IMR-90 (cell line): Measurements from ENCODE around the gene STAU1. TPM values are rescaled to one million over a fixed set of nuclear protein-coding genes. Genes with fewer than 3 reads are reported as not detected.

ENCODE experiments used
- ATAC-seq: fragments of 200-7000 bp; cut with Tn5 transposase; 2 replicates; pipeline ENCODE4 v1.9.1; 2020; ENCODE audit warnings: low read depth, mild to moderate bottlenecking, moderate library complexity
- BruUV-seq: library from RNA; stranded (reverse); fragments of 400-500 nt; replicated peaks from 2 replicates; lab custom pipeline; 2021; lab: Mats Ljungman, UMichigan
- CTCF ChIA-PET: fragments of 300-600 bp; formaldehyde crosslinking; extraction: SDS; loops from one replicate; lab custom pipeline; 2021; ENCODE audit warnings: antibody characterized with exemption; lab: Yijun Ruan, JAX
- POLR2A ChIA-PET: fragments of 300-600 bp; sonication (Branson Sonifier 250); formaldehyde crosslinking; loops from one replicate; lab custom pipeline; 2022; ENCODE audit warnings: antibody characterized with exemption; ENCODE audit not compliant: unreplicated experiment; lab: Charles Lee
- DNase-seq: peaks from one replicate; pipeline ENCODE4 v3.0.0; 2013
- H2AFZ ChIP-seq: replicated peaks from 2 replicates; pipeline ENCODE3; 2013; ENCODE audit warnings: low read length, mild to moderate bottlenecking; ENCODE audit not compliant: poor library complexity
- H2AK5ac ChIP-seq: 2 replicates; pipeline ENCODE4 v1.6.1; 2013; ENCODE audit warnings: low read depth, low read length, inconsistent platforms
- H2AK9ac ChIP-seq: replicated peaks from 2 replicates; pipeline ENCODE3; 2013; ENCODE audit warnings: mild to moderate bottlenecking, low read depth, low read length, moderate library complexity; ENCODE audit not compliant: poor library complexity
- H2BK120ac ChIP-seq: 2 replicates; pipeline ENCODE4 v1.6.1; 2013; ENCODE audit warnings: low read depth, low read length, inconsistent platforms
- H2BK15ac ChIP-seq: 3 replicates; pipeline ENCODE4 v1.6.1; 2013; ENCODE audit warnings: low read depth, low read length, inconsistent platforms
- H2BK20ac ChIP-seq: 2 replicates; pipeline ENCODE4 v1.6.1; 2013; ENCODE audit warnings: low read depth, mild to moderate bottlenecking, inconsistent platforms, low read length, moderate library complexity
- H2BK5ac ChIP-seq: 2 replicates; pipeline ENCODE4 v1.6.1; 2013; ENCODE audit warnings: mild to moderate bottlenecking, low read depth, low read length, inconsistent platforms; ENCODE audit not compliant: poor library complexity, severe bottlenecking
- H3K14ac ChIP-seq: replicated peaks from 2 replicates; pipeline ENCODE4 v1.6.1; 2013; ENCODE audit warnings: low read depth, low read length, inconsistent platforms
- H3K18ac ChIP-seq: 2 replicates; pipeline ENCODE4 v1.6.1; 2013; ENCODE audit warnings: low read depth, low read length, control low read depth
- H3K23ac ChIP-seq: 2 replicates; pipeline ENCODE4 v1.6.1; 2013; ENCODE audit warnings: low read depth, low read length, inconsistent platforms
- H3K27ac ChIP-seq: 2 replicates; pipeline ENCODE4 v1.5.1; 2013; ENCODE audit warnings: mild to moderate bottlenecking, control low read depth, low read length; ENCODE audit not compliant: insufficient read depth
- H3K27me3 ChIP-seq: 2 replicates; pipeline ENCODE4 v1.6.1; 2013; ENCODE audit warnings: low read length; ENCODE audit not compliant: control insufficient read depth, insufficient read depth
- H3K36me3 ChIP-seq: 2 replicates; pipeline ENCODE4 v1.6.1; 2013; ENCODE audit warnings: low read length, mixed read lengths; ENCODE audit not compliant: control insufficient read depth, insufficient read depth
- H3K4ac ChIP-seq: 2 replicates; pipeline ENCODE4 v1.6.1; 2013; ENCODE audit warnings: low read depth, low read length, inconsistent platforms
- H3K4me1 ChIP-seq: 2 replicates; pipeline ENCODE4 v1.6.1; 2013; ENCODE audit warnings: low read length, mixed read lengths; ENCODE audit not compliant: control insufficient read depth, insufficient read depth
- H3K4me2 ChIP-seq: 2 replicates; pipeline ENCODE4 v1.6.1; 2013; ENCODE audit warnings: low read depth, mild to moderate bottlenecking, control low read depth, low read length, moderate library complexity
- H3K4me3 ChIP-seq: 2 replicates; pipeline ENCODE4 v1.5.1; 2013; ENCODE audit warnings: low read depth, mild to moderate bottlenecking, control low read depth, low read length, moderate library complexity; ENCODE audit not compliant: insufficient read depth
- H3K56ac ChIP-seq: 2 replicates; pipeline ENCODE4 v1.6.1; 2013; ENCODE audit warnings: low read length, inconsistent platforms; ENCODE audit not compliant: insufficient read depth; ENCODE audit errors: extremely low read depth
- H3K79me1 ChIP-seq, 2 experiments: 2 replicates each; pipeline ENCODE4 v1.6.1; 2013; ENCODE audit warnings: low read length in 2 of 2, inconsistent platforms in 1 of 2, low read depth in 1 of 2
- H3K9ac ChIP-seq: 2 replicates; pipeline ENCODE4 v1.6.1; 2013; ENCODE audit warnings: low read depth, low read length, control low read depth
- H3K9me1 ChIP-seq: 2 replicates; pipeline ENCODE4 v1.6.1; 2013; ENCODE audit warnings: low read length, inconsistent platforms; ENCODE audit not compliant: insufficient read depth
- H3K9me3 ChIP-seq: 2 replicates; pipeline ENCODE4 v1.6.1; 2013; ENCODE audit warnings: low read length; ENCODE audit not compliant: control insufficient read depth, insufficient read depth
- H4K20me1 ChIP-seq: 2 replicates; pipeline ENCODE4 v1.6.1; 2013; ENCODE audit warnings: low read length, inconsistent platforms; ENCODE audit not compliant: insufficient read depth
- H4K5ac ChIP-seq: 2 replicates; pipeline ENCODE4 v1.6.1; 2013; ENCODE audit warnings: mild to moderate bottlenecking, low read depth, low read length, control low read depth
- H4K8ac ChIP-seq, 2 experiments: 2 replicates each; pipeline ENCODE4 v1.6.1; 2013; ENCODE audit warnings: low read depth in 2 of 2, low read length in 2 of 2, control low read depth in 1 of 2, inconsistent platforms in 1 of 2
- H4K91ac ChIP-seq: 2 replicates; pipeline ENCODE4 v1.6.1; 2013; ENCODE audit warnings: low read depth, low read length, inconsistent platforms; ENCODE audit not compliant: insufficient read depth
- BHLHE40 ChIP-seq: fragments of 150-350 bp; IDR thresholded peaks from 2 replicates; pipeline ENCODE4 v1.6.1; 2016; ENCODE audit warnings: mild to moderate bottlenecking, low read depth, low read length
- CTCF ChIP-seq: conservative IDR thresholded peaks from 2 replicates; pipeline ENCODE4 v1.5.1; 2012; ENCODE audit warnings: mild to moderate bottlenecking, low read depth, low read length, improper control_type of control experiment
- ELK1 ChIP-seq: fragments of 150-350 bp; IDR thresholded peaks from 2 replicates; pipeline ENCODE4 v1.6.1; 2016; ENCODE audit warnings: low read depth, mild to moderate bottlenecking, low read length, moderate library complexity, borderline replicate concordance
- RAD21 ChIP-seq: IDR thresholded peaks from 2 replicates; pipeline ENCODE4 v1.6.1; 2012; ENCODE audit warnings: low read length, improper control_type of control experiment
- RCOR1 ChIP-seq: IDR thresholded peaks from 2 replicates; pipeline ENCODE4 v1.6.1; 2012; ENCODE audit warnings: mild to moderate bottlenecking, low read length, improper control_type of control experiment; ENCODE audit not compliant: insufficient replicate concordance
- RFX5 ChIP-seq: IDR thresholded peaks from 2 replicates; pipeline ENCODE4 v1.8.0; 2012; ENCODE audit warnings: low read depth, mild to moderate bottlenecking, low read length, moderate library complexity
- WGBS, 2 experiments: methylation state at CpG; one replicate each; pipeline versions ENCODE4 v1.1.5 to v1.1.7; 2013; ENCODE audit warnings: missing lambda C conversion rate in 2 of 2; ENCODE audit not compliant: insufficient read length in 1 of 2; ENCODE audit errors: extremely low coverage in 2 of 2; 5-methylcytosine and 5-hydroxymethylcytosine counted together
- dilution Hi-C: fragments of 300-500 bp; cut with HindIII; formaldehyde crosslinking; loops from one replicate; pipeline ENCODE4 v1.14.3; 2018; ENCODE audit warnings: low sequenced_read_pairs; ENCODE audit not compliant: unreplicated experiment
- in situ Hi-C: fragments of 300-500 bp; cut with MboI; formaldehyde crosslinking; loops from 3 replicates; pipeline ENCODE4 v1.14.3; 2019; ENCODE audit warnings: low sequenced_read_pairs, inconsistent platforms, mixed read lengths
- intact Hi-C: fragments of 100-400 bp; cut with micrococcal nuclease; formaldehyde crosslinking; loops from 2 replicates; pipeline ENCODE4 v1.10.0; 2022
- polyA plus RNA-seq, 3 experiments: library from polyadenylated mRNA; depleted of rRNA; stranded (reverse); fragments of >200 nt; gene quantifications; 2 replicates each; pipeline ENCODE4 v1.2.3, GENCODE V29; 2012; ENCODE audit warnings: low replicate concordance in 1 of 3
- total RNA-seq: library from RNA; depleted of rRNA; stranded (reverse); fragments of >200 nt; gene quantifications from 2 replicates; pipeline ENCODE4 v1.2.3, GENCODE V29; 2012

STAU1 gene
- total and polyA plus RNA-seq, 2 of the 4 experiments (the other 2 are of a cell fraction) = 35.3 to 50.3 TPM

DNA sequence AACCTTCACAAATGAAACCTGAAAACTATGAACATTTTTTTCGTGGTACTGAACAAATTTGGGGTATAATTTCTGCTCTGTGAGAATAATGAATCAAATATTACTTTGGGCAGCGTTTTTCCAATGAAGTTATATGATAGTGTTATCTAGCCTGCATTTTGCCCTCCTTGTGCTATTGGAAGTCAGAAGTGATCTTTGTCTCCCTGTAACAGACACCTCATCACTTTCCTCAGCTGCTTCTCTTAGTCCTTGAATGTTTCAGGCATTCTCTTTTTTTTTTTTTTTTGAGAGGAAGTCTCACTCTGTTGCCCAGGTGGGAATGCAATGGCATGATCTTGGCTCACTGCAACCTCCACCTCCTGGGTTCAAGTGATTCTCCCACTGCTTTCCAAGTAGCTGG is 41.2 kb upstream of the STAU1 start:
- H3K4me1 ChIP-seq = peaks cover 3% of the 10 kb centered on the region; the same call in 1 of the 2 replicates
- no peak overlapping the region for H2BK20ac ChIP-seq
- TF ChIP-seq RAD21 (no peak), BHLHE40 (no peak), ELK1 (no peak), RFX5 (no peak), CTCF (no peak), RCOR1 (no peak)
- peaks cover 61% of the 10 kb centered on the region for H3K36me3 ChIP-seq
- no peak overlapping the region for H3K9ac ChIP-seq
- no peak overlapping the region for H3K14ac ChIP-seq
- peaks cover 0 to 3% of the 10 kb centered on the region in 2 experiments; a peak in 1 of 4 replicates for H3K79me1 ChIP-seq
- POLR2A ChIA-PET = no interaction called here
- H3K27ac ChIP-seq = no peak overlapping the region
- WGBS, 2 experiments = no CpG with 5 or more reads among the region's 2 CpGs
- no peak overlapping the region for H3K18ac ChIP-seq
- H2AFZ ChIP-seq = no peak overlapping the region
- no peak overlapping the region for H2BK5ac ChIP-seq
- no peak overlapping the region for H2AK9ac ChIP-seq
- H4K5ac ChIP-seq = no peak overlapping the region
- H4K8ac ChIP-seq = no peak overlapping the region
- H3K4me3 ChIP-seq = no peak overlapping the region
- H4K20me1 ChIP-seq = no peaks in the 10 kb centered on the region
- H3K56ac ChIP-seq = no peak overlapping the region
- no peak overlapping the region for H3K4me2 ChIP-seq
- intact Hi-C loops = no loop called here
- DNase-seq (no peak), ATAC-seq (no peak)
- no TSS peak for BruUV-seq
- no peak overlapping the region for H2BK120ac ChIP-seq
- H3K4ac ChIP-seq = no peak overlapping the region
- no peak overlapping the region for H2BK15ac ChIP-seq
- H4K91ac ChIP-seq = no peak overlapping the region
- CTCF ChIA-PET = interaction anchor here (0.6 to 0.7 kb wide), 2 partner anchors 91 to 377 kb away, joined by 3 to 4 read pairs; no protein-coding TSS in a partner anchor
- no peak overlapping the region for H2AK5ac ChIP-seq
- no peaks in the 10 kb centered on the region for H3K9me3 ChIP-seq
- no peaks in the 10 kb centered on the region for H3K27me3 ChIP-seq
- no peak overlapping the region for H3K23ac ChIP-seq
- H3K9me1 ChIP-seq = no peaks in the 10 kb centered on the region
- dilution Hi-C loops = no loop called here
- in situ Hi-C loops = no loop called here
